Suppressor macrophage (primary cell): ENCODE data around the gene BRD3.

ENCODE experiments used
- DNase-seq, 4 experiments: peaks; one replicate each; pipeline ENCODE4 v3.0.0-alpha.2; 2020 to 2022

BRD3 gene

DNA sequence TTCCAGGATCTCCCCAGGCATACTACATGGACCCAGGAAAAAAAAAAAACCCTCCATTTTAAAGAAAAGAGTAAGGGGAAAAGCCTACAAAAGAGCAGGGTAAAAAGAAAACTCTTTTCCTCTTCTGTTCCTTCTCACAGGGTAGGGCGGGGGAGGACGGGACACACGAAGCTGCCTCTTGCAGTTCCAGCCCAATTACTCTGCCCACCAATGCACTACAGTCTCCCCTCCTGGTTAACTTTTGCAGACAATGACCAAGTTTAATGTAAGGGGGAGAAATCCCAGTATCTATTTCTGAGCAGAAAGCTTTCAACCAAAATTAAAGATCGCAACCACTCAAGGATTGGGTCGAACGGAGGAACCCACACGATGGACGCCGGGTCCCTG is 1.3 kb downstream of the BRD3 start:
- peak in 3 of 4 experiments; percentile 20 to 57 (median 52) for DNase-seq

DNA sequence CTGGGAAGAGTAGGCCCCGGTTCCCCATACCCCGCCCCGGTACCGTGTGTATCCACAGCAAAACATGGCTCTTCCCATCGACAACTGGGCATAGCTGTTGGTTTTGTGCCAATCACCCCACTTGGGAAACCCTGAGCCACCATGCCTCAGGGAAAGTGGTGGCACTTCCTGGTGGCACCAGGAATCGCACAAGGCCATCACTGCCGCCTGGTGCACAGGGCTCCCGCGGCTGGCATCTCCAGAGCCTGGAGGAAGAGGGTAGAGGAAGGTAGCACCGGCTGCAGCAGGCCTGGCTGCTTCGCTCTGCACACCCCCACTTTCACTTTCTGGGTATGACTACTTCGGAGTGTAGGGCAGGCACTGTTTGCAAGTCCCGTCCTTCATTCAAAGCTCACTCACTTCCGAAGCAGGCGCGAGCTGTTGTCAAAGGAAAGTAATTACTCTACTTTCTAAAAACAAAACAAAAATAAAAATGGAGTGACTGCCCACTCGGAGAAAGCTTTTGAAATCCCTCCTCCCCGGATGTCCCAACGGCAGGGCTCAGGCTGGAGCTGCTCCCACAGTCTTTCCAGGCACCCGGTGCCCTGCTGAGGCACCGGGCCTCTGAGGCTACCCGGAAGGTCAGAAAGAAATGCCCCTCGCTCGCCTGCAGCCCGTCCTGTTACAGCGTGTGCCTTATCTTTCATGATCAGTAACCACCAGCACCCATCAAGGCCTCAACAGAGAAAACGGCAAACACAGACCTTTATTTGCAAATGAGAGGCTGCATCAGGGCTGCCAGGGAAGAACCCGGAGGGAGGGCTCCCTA is 2.0 kb downstream of the BRD3 start:
- DNase-seq, result peak; percentile 51 to 76 (median 70)

DNA sequence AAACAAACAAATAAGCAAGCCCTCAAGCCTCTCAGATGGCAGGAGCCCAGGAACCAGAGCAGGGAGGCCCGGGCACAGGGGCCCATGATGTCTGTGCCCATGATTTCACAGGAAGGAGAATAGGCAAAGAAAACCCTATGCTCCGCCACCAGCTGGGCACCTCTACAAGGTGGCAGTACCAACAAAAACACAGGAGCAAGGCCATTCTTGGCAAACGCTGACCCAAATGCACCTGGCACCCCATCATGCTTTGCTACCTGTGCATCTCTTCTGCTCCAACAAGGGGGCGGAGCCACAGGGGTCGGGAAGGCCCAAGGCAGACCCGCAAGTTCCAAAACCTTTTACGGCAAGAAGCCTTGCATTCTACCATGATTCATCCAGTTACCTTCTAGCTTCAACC is 3.1 kb downstream of the BRD3 start:
- no peak for DNase-seq

DNA sequence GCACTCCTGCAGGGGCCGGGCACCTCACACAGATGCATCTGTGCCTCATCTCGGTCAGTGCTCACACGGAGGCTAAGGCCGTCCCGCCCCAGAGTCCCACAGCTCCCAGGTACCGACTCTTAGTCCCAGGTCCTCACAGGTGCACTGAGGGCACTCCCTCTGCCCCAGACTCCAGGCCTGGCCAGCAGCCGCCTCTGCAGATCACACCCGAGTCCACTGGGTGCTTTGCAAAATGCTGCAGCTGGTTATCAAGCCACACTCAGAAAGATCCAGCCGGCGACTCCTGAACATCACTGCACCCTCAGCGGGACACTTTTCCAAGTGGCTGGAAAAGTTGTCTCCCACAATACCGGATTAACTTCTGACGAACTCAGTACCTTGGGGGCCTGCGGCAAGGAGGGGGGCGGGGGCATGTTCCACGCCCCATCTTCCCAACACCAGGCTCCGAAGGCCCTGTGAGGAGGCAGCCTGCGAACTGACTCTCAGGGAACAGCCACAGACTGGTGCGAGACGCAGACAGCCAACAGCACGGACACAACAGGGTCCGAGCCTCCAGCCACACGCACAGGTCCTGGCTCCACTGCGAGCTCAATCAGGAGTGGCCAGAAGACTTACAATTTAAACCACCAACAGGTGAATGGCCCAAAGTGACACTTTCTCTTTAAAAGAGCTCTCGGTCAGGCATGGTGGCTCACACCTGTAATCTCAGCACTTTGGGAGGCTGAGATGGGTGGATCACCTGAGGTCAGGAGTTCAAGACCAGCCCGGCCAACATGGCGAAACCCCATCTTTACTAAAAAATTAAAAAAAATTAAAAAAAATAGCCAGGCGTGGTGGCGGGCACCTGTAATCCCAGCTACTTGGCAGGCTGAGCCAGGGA is 4.0 kb downstream of the BRD3 start:
- DNase-seq, result no peak

DNA sequence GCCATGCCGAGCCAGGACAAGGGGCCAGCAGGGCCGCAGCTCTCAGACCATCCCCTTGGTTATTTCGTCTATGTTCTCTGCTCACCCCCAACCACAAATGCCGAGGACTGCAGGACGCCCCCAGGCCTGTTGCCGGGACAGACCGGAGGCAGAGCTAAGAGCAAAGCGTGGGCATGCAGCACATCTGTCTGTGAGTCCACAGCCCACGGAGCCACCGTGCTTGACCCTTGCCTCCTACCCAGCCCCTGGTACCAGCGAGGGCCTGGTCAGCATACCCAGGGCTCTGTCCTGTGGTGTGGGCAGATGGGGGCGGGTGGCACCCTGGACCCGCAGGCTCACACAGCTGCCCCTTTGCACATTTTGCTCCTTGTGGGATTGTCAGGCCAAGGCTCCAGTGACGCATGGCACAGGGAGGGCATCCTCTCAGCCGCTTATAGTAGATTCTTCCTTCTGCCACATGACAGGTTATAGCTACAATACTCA is 4.7 kb downstream of the BRD3 start:
- no peak for DNase-seq

DNA sequence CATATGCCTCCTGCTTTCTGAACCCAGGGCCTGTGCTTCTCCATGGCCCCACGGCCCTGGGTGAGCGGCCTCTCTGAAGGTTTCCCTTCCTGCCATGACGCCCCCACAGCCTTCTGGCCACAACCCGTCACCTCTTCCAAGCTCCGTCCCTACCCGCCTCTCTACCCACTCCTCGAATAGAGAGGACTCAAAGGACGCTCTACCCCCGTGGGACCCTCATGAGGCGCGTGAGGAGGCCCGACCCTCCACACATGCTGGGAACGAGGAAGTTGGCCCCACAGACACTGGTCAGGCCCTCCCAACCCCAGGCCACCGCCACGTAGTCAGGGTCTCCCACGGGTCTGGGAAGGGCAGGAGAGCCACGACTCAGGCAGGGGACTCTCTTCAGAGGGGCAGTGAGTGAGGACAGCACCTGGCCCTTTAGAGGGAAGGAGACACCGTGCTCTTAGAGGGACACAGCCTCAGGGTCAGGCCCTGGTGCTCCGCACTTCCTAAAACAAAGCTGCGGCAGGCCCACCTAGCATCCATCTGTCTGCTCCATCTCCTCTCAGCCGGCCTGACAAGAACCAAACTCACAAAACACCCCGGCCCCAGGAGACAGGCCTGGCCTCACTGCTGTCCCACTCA is 5.3 kb downstream of the BRD3 start:
- DNase-seq, result peak in 2 of 4 experiments; percentile 16 to 30

DNA sequence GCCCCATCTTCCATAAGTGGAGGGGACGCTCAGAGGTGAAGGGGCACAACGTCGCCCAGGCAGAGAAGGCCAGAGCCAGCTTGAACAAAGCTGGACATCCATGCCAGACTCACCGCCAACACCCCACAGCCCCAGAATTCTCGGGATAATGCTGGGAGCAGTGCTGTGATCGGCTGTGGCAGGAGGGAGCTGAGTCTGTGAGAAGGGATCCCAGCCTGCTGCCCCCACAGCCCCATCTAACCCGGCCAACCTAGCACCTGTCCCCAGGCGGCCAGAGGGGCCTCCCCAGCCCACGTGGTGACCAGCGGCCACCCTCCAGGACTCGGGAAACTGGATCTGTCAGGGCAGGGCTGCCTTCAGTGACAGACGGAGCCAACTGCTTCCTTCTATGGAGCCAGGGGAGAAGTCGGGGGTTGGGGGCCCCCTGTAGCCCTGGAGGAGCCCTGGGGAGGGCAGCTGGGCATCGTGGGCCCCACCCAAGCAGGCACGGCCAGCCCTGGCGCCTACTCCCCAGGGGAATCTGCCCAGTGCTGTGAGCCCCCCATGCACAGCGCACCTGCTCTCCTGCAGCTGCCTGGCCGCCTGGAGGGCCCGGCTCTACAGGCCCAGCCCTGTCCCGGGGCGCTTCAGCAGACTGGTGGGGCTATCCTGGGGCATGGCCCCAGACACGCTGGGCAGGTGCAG is 6.0 kb downstream of the BRD3 start:
- no peak for DNase-seq

DNA sequence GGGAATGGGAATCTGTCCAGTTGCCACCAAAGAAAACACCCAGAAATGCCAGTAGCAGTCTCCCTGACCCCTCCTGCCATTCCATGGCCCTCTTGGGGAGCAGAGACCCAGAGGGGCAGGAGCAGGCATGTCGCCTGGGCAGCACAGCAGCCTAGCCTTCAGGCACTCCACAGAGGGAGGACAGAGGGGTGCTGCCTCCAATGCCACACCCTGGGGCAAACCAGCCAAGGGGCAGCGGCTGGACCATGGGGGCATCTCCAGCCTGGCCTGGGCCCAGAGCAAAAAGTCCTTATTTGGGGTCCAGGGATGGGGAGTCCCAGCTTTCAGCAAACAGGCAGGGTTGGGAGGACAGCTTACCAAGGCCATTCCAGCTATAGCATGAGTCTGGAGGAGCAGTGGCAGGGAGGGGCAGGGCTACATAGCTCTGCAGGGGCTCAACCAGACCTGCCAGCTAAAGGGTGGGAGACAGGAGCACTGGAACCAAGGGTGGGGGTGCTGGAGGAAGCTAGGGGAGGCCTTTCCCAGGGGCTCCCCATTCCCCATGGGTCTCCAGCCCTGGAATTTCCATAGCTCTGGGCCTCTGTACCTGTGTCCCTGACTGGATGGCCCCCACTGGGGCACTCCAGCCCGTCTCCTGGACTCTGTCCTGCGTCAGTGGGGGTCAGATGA is 6.7 kb downstream of the BRD3 start:
- DNase-seq, result no peak

DNA sequence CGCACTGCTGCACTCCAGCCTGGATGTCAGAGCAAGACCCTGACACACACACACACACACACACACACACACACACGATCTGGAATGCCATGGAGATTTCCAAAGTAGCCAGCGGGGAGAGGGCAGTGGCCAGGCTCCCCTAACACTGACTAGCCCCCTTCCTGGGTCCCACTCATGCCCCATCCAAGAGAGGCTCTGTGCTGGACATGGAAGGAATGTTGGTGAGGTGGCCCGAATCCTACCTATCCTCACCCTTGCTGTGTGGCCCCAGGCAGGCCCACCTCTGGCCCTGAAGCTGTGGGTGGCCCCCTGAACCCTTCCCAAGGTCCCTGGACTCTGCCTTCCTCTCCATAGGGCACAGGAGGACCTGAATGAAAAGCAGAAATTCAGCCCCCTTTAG is 7.3 kb downstream of the BRD3 start:
- no peak for DNase-seq

DNA sequence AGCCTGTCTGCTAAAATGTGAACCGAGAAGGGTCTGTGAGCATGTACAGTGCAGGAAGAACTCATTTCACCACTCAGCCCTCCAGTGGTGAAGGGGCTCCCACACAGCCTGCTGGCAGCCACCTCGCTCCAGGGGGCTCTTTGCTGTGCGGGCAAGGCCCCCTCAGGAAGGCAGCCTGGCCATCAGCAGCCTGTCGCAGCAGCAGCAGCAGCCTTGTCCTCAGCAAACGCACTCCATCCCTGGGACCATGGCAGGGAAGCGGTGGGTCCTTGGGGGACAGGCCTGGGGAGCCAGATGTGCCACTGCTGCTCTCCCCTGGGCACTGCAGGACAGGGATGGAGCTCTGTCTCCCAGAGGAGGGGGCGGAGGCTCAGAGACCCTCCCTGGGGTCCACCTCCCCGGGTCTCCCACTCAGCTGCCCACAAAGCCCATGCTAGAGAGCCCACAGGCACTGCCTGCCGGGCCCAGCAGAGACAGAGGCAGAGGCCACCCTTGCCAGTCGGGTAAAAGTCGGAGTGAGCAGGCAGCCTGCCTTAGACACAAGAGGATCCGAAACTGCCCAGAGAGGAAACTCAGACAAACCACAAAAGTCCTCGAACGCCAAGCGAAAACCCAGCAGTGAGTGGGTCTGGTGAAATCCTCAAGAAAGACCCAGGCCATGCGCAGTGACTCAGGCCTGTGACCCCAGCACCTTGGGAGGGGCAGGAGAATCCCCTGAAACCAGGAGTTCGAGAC is 8.0 kb downstream of the BRD3 start:
- peak; percentile 91 to 96 (median 94) for DNase-seq

DNA sequence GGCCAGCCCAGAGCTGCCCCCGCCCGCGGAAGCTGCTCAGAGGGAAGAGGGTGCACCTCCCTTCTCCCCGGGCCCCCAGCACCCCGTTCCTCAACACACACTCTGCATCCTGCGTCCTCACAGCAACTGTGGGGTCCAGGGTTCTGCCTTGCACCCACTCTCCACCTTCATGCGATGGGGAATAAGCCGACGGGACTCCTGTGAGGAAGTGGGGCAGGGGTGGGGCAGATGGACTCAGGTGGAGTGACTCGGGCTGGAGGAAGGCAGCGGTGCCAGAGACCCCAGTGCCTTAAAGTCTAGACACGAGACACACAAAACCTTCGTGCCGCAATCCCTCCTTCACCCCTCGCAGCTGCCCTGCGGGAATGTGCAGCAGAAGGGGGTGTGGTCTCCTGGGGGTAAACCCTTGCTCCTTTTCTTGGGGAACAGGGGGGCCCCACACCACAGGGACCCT is 8.6 kb downstream of the BRD3 start:
- no peak for DNase-seq

DNA sequence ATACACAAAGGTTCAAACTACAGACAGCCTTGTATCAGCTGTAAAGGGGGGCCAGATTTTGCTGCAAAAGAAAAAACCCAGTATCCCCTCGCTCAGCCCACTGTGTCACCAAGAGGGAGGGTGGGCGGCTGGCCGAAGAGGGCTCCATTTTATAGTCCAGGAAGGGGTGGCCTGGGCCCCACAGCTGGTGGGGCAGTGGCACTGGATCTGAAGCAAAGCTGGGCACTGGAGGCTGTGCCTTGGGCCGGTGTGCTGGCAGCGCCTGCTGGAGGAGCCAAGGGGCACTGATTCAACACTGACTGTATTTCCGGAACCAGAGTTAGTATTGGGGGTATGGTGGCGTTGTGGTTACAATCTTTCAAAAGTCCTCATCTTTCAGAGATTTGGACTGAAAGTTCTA is 9.1 kb downstream of the BRD3 start:
- peak in 1 of 4 experiments; percentile 14 for DNase-seq

DNA sequence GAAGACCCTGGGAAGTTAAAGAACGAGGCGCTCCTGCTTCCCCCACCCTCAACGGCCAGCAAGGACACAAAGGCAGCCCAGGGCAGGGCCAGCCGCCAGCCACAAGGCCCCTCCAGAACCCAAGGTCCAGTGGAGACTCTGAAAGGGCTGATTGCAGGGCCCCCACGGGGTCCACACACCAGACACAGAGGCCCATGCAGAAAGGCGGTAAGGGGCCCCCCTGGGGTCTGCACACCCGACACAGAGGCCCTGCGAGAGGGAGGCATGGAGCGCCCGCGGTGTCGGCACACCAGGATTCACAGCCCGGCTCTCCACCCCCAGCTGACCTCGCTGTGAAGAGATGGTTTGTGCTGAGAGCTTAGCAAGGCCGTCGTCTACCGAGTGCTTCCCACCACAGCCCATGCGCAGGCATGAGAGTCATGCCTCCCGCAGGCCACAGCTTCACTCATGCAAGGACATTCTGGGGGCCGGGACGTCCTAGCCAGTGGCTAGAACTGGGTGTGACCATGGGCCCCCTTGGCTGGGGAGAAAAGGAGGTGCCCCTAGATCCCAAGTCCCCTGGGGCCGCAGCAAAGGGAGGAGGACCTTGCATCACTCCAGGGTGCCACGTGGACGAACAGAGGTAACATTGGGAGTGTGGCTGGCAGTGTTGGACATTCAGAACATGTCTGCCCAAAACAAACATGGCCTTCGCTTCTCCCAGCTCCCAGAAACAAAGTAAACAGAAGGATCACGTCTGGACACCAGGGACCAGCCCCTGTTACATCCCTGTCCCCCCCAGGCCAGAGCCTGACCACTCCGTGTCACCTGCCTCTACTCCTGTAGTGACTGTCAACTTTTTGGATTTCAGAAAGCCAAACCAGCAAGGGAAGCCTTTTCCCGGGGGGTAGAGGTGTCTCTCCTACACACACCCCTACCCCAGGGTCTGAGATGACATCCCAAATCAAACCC is 9.8 kb downstream of the BRD3 start:
- DNase-seq, result no peak

DNA sequence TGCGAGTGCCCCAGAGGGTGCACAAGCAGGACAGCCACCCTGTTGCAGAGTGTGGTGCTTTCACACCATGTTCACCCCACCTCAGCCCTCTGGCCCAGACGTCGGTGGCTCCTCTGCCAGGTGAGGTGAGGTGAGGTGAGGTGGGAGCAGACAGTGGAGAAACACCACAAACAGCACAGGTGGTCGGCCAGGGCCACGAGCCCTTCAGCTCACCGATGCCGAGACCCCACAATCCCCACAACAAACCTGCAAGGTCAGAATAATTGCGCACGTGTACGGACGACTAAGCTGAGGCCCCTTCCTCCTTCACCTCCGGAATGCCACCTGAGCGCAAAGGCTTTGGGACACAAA is 10.5 kb downstream of the BRD3 start:
- DNase-seq, result no peak

DNA sequence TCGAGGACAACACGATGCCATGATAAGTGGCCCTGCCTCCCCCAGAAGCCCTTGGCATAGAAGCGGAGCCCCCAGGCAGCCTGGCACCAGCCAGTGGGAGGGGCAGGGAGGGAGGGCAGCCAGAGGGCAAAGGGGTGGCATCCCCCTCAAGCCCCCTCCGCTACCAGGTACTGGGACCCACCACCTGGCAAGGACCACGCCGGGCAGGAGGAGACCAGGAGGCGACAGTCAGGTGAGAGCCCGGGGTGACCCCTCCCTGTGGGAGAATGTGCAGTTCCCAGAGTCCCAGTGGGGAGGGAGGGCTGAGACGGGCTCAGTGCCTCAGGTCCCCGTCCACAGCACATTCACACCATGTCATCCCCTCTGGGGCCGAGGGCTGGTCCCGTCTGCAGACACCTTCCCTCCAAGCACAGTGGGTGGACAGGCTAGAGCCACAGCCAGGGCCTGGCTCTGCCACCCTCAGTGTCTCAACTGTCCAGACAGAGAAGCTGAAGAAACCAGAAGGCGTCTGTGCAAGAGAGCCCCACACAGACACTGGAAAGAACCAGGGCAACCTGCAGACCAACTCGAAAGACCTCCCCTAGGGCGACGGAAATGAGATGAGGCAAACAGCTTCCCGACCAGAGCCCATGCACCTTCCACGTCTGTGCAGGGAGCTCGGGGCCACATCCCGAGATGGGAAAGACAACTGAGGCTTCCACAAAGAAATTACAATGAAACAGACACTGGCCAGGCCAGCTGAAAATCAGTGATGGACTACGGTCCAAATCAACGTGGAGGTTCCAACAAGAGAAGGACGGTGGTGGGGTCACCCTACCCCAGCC is 11.1 kb downstream of the BRD3 start:
- DNase-seq, result no peak

DNA sequence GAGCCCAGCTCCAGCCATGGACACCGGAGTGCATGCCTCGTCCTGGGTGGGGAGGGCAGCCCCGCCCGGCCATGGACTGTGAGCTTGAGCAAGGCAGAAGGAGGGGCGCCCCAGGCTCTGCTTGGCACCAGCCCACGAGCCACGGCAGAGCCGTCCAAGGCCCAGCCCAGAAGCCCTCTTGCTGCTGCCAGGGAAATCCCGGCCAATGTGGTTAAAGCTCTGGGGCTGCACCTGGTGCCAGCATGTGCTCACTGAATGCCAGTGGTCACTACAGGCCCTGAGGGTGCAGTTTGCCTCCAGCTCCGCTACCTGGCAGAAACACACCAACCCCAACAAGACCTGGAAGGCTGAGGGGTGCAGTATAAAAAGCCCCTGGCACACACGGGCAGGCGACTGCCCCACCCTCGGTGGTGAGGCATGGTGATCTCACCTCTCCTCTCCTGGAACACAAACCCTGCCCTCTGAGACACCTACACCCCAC is 11.8 kb downstream of the BRD3 start:
- no peak for DNase-seq

DNA sequence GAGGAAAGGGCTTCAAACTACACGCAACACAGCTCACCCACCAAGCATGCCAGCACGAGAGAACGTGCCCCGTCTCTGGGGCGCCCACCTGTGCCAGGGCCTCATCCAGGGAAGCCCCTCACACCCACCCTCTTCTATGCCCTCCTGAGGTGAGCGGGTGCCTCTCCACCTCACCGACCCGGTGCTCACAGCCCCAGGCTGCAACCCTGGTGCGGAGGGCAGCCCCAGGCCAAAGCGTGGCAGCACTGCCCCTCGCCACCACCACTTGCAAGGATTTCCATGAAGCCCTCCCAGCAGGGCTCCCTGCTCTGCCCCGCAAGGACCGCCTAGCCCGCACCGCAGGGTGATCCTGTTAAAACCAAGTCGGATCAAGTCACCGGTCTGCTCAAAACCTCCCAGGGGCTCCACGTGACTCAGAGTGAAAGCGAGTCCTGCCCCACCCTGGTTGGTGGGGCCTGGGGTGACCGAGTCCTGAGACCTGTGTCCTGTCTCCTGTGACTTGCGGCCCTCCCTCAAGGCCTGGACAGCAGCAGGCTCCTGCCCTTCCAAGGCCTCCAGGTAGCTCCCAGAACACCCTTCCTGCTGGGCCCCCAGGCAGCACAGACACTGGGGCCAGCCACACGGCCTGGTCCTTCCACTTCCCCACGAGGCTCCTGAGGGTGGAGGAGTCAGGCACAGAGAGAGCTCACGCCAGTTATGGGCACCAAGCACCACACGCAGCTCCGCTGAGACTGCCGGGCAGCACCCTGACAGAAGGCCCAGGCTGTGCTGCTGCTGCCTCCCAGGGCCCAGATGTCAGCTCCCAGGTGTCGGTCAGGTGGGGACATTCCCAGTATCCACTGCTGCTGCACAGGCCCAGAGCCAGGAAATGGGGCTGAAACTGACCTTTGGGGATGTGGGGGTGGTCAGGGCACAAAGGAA is 12.7 kb downstream of the BRD3 start:
- peak in 2 of 4 experiments; percentile 20 to 27 for DNase-seq
